Activated CD8-positive, alpha-beta T cell treated with anti-CD3 and anti-CD28 coated beads, Interleukin-2, amount 10 ng/mL, durations not matched to agents 7 days and 5 days (primary cell): ENCODE data around the gene PPIG. TPM values are rescaled to one million over a fixed set of nuclear protein-coding genes. Genes with fewer than 3 reads are reported as not detected.
"Not testable (repeated sequence)": the region's sequence is repeated elsewhere in the genome, so short reads cannot be mapped to it uniquely, and the experiment has no call there.

Experiments
- ATAC-seq: fragments of 150-1000 bp; cut with Tn5 transposase; one replicate; pipeline ENCODE4 v1.10.0; 2021; ENCODE audit warnings: moderate library complexity
- CTCF ChIA-PET: fragments of 350-600 bp; sonication (Branson Sonifier 250); formaldehyde crosslinking; loops from one replicate; lab custom pipeline; 2021; ENCODE audit warnings: antibody characterized with exemption; lab: Charles Lee
- POLR2A ChIA-PET: fragments of 350-600 bp; sonication (Branson Sonifier 250); formaldehyde crosslinking; loops from one replicate; lab custom pipeline; 2021; ENCODE audit warnings: antibody characterized with exemption; lab: Charles Lee
- DNase-seq: peaks from one replicate; pipeline ENCODE4 v3.0.0-alpha.2; 2020
- H3K27ac Mint-ChIP-seq: one replicate; pipeline ENCODE4 v1.8.0; 2021; ENCODE audit warnings: mild to moderate bottlenecking, mixed read lengths
- H3K27me3 Mint-ChIP-seq: one replicate; pipeline ENCODE4 v1.8.0; 2021; ENCODE audit warnings: low read depth, mixed read lengths
- H3K36me3 Mint-ChIP-seq: one replicate; pipeline ENCODE4 v1.8.0; 2021; ENCODE audit warnings: low read depth, mixed read lengths
- H3K4me1 Mint-ChIP-seq: one replicate; pipeline ENCODE4 v1.8.0; 2021; ENCODE audit warnings: low read depth, mixed read lengths
- H3K4me3 Mint-ChIP-seq: one replicate; pipeline ENCODE4 v1.8.0; 2021; ENCODE audit warnings: mild to moderate bottlenecking, mixed read lengths
- H3K9me3 Mint-ChIP-seq: one replicate; pipeline ENCODE4 v1.8.0; 2022; ENCODE audit warnings: mixed read lengths; ENCODE audit not compliant: insufficient read depth
- total RNA-seq, 2 experiments: library from RNA; stranded (reverse); gene quantifications; one replicate each; pipeline ENCODE4 v1.2.3, GENCODE V29; 2021

Gene PPIG
- total RNA-seq, 2 experiments from 2014 or later: 56.6 to 62.0 TPM

DNA sequence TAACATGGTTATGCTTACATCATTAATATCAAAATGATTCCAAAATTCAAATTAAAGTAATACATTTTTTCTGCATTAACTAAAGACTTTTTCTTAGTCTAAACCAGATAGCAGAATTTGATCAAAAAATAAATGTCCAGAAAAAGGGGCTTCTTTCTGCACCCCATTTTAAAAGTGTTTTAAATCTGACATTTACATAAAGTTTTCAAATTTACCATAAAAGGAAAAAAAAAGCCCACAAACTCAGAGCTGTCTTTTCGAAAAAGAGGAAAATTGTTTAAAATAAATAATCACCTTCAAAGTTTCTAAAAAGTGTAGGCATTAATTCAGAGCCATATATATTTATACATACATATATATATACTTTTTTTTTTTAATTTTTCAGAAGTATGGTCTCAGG is 12.0 kb upstream of the PPIG start:
- no peak for DNase-seq
- H3K9me3 Mint-ChIP-seq: no peaks in the 10 kb centered on the region
- H3K36me3 Mint-ChIP-seq: peaks cover 18% of the 10 kb centered on the region
- H3K4me3 Mint-ChIP-seq: no peak overlapping the region
- H3K27me3 Mint-ChIP-seq: no peaks in the 10 kb centered on the region
- ATAC-seq: no peak
- peaks cover 24% of the 10 kb centered on the region for H3K4me1 Mint-ChIP-seq
- ChIA-PET POLR2A (interaction anchor here (0.6 to 3.8 kb wide), 3 partner anchors 13 to 20 kb away, joined by 3 to 28 read pairs (median 3); partner anchors contain the start of gene PPIG), CTCF (interaction anchor here (1.2 to 1.8 kb wide), 4 partner anchors 10 to 196 kb away, joined by 3 to 4 read pairs (median 4); no protein-coding TSS in a partner anchor)
- H3K27ac Mint-ChIP-seq: no peak overlapping the region

DNA sequence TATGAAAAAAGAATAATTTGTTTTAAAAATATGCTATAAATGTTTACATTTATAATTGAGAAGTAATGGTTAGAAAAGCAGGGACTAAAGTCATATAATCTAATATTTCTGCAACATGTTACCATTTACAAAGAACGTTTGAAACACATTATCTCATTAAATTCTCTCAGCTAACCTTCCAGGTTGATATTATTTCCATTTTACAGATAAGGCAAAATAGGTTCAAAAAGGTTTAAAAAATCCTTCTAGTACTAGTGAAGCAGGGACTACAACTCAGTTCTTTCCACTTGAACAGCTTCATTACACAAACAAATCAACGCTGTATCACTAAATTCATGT is 11.4 kb upstream of the PPIG start:
- Mint-ChIP-seq H3K36me3 (peaks cover 16% of the 10 kb centered on the region), H3K9me3 (no peaks in the 10 kb centered on the region), H3K4me3 (peak overlapping the region; percentile 99), H3K27ac (peak overlapping the region; percentile 88), H3K4me1 (peaks cover 24% of the 10 kb centered on the region), H3K27me3 (peaks cover 3% of the 10 kb centered on the region)
- ATAC-seq (no peak), DNase-seq (no peak)
- ChIA-PET POLR2A (interaction anchor here (1.1 to 3.8 kb wide), 2 partner anchors 12 to 20 kb away, joined by 3 to 28 read pairs; partner anchors contain the start of gene PPIG), CTCF (interaction anchor here (1.1 to 1.8 kb wide), 6 partner anchors 9 to 221 kb away, joined by 3 to 4 read pairs (median 4); partner anchors contain the start of gene BBS5)

DNA sequence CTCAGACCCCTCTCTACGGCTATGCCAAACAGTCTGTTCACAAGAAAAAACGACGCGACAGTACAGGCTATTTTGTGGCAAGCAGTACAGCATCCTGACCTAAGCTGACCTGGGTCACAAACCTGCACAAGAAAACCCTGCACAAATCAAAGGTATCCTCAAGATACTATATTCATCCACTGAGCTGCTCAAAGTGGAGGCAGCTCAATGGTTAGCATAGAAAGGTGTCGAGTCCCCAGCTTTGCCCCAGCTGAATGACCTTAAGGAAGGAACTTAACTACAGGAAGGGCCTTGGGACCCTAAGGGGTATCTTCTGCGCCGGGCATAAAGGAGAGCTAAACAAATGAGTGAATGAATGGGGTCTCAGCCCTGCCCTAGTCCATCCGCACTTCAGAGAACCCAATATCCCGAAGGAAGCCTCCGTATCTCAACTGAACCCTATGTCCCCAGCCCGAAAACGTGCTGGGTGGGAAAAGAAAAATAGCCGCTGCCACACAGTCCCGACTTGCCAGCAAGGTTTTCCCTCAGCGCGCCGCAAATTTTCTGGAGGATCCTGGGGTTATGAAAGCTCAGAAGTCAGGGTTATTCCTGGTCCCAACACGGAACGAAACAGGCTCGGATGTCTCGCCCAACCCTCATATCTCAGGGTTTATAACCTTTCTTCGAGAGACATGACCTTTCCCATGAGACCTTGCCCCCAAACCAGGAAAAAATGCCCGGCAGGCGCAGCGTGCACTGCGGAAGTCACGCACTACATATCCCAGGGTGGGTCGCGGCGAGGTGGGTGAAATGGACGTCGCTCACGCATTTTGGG is 10.8 kb upstream of the PPIG start, which contains the start of gene FASTKD1:
FASTKD1 (minus strand) TSS at position 706 of the 814 bp plus-strand sequence. CDS start 1,836 bp downstream, outside the sequence.
- peak; percentile 92 for DNase-seq
- peaks cover 3% of the 10 kb centered on the region for H3K27me3 Mint-ChIP-seq
- POLR2A ChIA-PET: interaction anchor here (0.6 to 3.8 kb wide), 4 partner anchors 11 to 202 kb away, joined by 3 to 28 read pairs (median 3); partner anchors contain the start of gene PPIG
- peaks cover 24% of the 10 kb centered on the region for H3K4me1 Mint-ChIP-seq
- H3K36me3 Mint-ChIP-seq: peaks cover 13% of the 10 kb centered on the region
- ATAC-seq: peak; percentile 97
- H3K9me3 Mint-ChIP-seq: no peaks in the 10 kb centered on the region
- CTCF ChIA-PET: interaction anchor here (1.1 to 1.8 kb wide), 4 partner anchors 8 to 221 kb away, joined by 3 to 4 read pairs (median 4); partner anchors contain the start of gene BBS5
- H3K4me3 Mint-ChIP-seq: peak within 1 kb of the TSS; percentile 99
- peak within 1 kb of the TSS; percentile 88 for H3K27ac Mint-ChIP-seq

DNA sequence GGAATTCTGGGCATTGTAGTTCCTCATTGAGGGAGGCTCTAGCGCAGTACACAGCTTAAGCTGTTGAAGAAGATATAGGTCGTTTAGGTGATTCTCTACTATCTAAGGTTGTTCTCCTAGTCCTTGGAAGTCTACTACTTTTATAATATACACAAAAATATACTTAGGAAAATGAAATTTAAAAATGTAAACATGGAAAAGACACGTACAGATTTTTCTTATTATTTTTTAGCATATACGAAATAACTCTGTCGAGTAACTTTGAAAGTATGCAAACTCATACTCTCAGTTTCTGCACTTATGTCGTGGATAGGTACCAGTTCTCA is 10.2 kb upstream of the PPIG start:
- peak overlapping the region; percentile 88 for H3K27ac Mint-ChIP-seq

DNA sequence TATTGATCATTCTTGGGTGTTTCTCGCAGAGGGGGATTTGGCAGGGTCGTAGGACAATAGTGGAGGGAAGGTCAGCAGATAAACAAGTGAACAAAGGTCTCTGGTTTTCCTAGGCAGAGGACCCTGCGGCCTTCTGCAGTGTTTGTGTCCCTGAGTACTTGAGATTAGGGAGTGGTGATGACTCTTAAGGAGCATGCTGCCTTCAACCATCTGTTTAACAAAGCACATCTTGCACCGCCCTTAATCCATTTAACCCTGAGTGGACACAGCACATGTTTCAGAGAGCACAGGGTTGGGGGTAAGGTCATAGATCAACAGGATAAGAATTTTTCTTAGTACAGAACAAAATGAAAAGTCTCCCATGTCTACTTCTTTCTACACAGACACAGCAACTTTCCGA is 9.6 kb upstream of the PPIG start:
- H3K9me3 Mint-ChIP-seq, H3K36me3 Mint-ChIP-seq, DNase-seq, CTCF ChIA-PET, H3K27me3 Mint-ChIP-seq, H3K4me3 Mint-ChIP-seq, H3K27ac Mint-ChIP-seq, ATAC-seq: not testable (repeated sequence)
- POLR2A ChIA-PET: interaction anchor here (0.6 kb wide), 1 partner anchor 12 kb away, joined by 8 read pairs; no protein-coding TSS in a partner anchor
- H3K4me1 Mint-ChIP-seq: peaks cover 20% of the 10 kb centered on the region

More for the DNA sequence above, 10.2 kb upstream of the PPIG start:
- peak overlapping the region; percentile 99 for H3K4me3 Mint-ChIP-seq
- no peaks in the 10 kb centered on the region for H3K9me3 Mint-ChIP-seq
- CTCF ChIA-PET: interaction anchor here (1.1 kb wide), 1 partner anchor 95 kb away, joined by 3 read pairs; the partner anchor contains the start of gene BBS5
- peaks cover 7% of the 10 kb centered on the region for H3K27me3 Mint-ChIP-seq
- ATAC-seq (no peak), DNase-seq (no peak)
- POLR2A ChIA-PET: interaction anchor here (0.8 to 3.8 kb wide), 2 partner anchors 11 to 105 kb away, joined by 3 to 28 read pairs; partner anchors contain the start of gene PPIG
- peaks cover 23% of the 10 kb centered on the region for H3K4me1 Mint-ChIP-seq
- H3K36me3 Mint-ChIP-seq: peaks cover 13% of the 10 kb centered on the region

DNA sequence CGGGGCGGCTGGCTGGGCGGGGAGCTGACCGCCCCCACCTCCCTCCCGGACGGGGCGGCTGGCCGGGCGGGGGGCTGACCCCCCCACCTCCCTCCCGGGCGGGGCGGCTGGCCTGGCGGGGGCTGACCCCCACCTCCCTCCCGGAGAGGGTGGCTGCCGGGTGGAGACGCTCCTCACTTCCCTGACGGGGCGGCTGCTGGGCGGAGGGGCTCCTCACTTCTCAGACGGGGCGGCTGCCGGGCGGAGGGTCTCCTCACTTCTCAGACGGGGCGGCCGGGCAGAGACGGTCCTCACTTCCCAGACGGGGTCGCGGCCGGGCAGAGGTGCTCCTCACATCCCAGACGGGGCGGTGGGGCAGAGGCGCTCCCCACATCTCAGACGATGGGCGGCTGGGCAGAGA is 8.9 kb upstream of the PPIG start:
- H3K27ac Mint-ChIP-seq, POLR2A ChIA-PET, H3K9me3 Mint-ChIP-seq, ATAC-seq, H3K4me3 Mint-ChIP-seq, DNase-seq, H3K36me3 Mint-ChIP-seq, CTCF ChIA-PET, H3K27me3 Mint-ChIP-seq: not testable (repeated sequence)
- H3K4me1 Mint-ChIP-seq: peaks cover 14% of the 10 kb centered on the region

DNA sequence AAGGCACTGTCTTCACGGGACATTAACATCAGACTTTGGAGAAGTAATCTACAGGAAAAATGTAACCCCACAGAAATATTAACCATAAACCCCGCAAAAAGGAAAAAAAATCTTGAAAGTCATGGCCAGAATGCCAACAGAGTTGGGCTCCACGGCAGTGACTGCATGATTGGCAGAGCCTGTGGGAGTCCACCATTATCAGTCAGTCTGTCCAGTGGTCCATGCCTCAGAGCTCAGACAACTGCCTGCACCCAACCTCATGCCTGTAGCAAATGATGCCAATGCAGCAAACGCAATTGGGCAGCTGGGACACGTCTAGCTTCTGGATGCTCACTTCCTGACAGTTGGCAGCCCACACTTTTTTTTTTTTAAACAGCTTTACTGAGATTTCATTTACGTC is 5.1 kb upstream of the PPIG start:
- H3K27me3 Mint-ChIP-seq: peaks cover 7% of the 10 kb centered on the region
- CTCF ChIA-PET: no interaction called here
- H3K4me1 Mint-ChIP-seq: peaks cover 4% of the 10 kb centered on the region

DNA sequence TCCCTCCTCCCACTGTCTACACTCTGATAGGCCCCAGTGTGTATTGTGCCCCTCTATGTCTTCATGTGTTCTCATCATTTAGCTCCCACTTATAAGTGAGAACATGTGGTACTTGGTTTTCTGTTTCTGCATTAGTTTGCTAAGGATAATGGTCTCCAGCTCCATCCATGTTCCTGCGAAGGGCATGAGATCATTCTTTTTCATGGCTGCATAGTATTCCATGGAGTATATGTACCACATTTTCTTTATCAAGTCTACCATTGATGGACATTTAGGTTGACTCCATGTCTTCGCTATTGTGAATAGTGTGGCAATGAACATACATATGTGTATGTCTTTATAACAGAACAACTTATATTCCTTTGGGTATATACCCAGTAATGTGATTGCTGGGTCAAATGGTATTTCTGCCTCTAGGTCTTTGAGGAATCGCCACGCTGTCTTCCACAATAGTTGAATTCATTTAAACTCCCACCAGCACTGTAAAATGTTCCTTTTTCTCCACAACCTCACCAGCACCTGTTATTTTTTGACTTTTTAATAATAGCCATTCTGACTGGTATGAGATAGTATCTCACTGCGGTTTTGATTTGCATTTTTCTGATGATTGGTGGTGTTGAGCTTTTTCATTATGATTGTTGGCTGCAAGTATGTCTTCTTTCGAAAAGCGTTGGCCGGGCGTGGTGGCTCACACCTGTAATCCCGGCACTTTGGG is 1.4 kb upstream of the PPIG start:
- POLR2A ChIA-PET, H3K27me3 Mint-ChIP-seq, H3K4me3 Mint-ChIP-seq, DNase-seq, H3K27ac Mint-ChIP-seq, ATAC-seq: not testable (repeated sequence)
- Mint-ChIP-seq H3K9me3 (peaks cover 14% of the 10 kb centered on the region), H3K4me1 (peaks cover 23% of the 10 kb centered on the region), H3K36me3 (peaks cover 29% of the 10 kb centered on the region)
- CTCF ChIA-PET: interaction anchor here (1.6 kb wide), 1 partner anchor 10 kb away, joined by 4 read pairs; no protein-coding TSS in a partner anchor

More for the DNA sequence above, 5.1 kb upstream of the PPIG start:
- DNase-seq (no peak), ATAC-seq (no peak)
- H3K9me3 Mint-ChIP-seq: peaks cover 12% of the 10 kb centered on the region
- H3K27ac Mint-ChIP-seq: no peak overlapping the region
- H3K36me3 Mint-ChIP-seq: peaks cover 10% of the 10 kb centered on the region
- POLR2A ChIA-PET: no interaction called here
- no peak overlapping the region for H3K4me3 Mint-ChIP-seq

DNA sequence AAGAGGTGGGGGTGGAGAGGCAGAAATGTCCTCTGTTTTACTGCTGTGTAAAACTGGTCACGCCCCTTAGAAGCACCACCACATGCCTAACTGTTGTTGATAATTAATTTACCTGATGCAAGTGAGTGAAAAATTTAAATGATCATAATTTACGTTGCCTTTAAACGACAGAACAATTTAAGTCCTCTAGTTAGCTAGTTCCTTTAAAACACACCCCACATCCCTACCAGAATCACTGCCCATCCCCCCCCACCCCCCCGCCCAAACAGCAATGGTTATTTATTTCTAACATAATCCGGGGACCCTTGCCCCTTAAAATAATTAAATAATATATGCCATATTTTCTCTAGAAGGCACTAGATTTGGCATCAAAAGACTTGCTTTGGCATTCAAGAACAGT is 633 bp upstream of the PPIG start:
- peak overlapping the region; percentile 100 for H3K27ac Mint-ChIP-seq

DNA sequence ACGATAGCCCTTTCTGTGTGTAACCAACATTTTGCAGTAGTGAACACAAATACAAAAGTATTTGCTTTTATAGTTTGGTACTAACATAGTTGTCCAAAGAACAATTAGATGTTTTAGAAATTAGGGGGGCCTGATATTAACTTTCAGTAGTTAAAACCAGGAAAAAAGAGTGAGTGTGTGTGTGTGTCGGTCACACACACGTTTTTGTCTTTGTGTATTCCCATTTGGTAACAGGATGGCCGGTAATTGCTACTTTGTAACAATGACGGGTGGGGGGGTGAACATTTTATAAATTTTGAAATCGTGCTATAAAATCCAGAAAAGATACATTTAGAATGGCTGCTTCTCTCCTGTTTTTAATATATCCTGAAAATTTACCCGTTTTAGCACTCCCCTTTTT is 1.5 kb downstream of the PPIG start:
- Mint-ChIP-seq H3K9me3 (peaks cover 14% of the 10 kb centered on the region), H3K27ac (peak overlapping the region; percentile 100), H3K36me3 (peaks cover 42% of the 10 kb centered on the region), H3K27me3 (no peaks in the 10 kb centered on the region), H3K4me1 (peaks cover 38% of the 10 kb centered on the region), H3K4me3 (peak overlapping the region; percentile 99)
- DNase-seq (no peak), ATAC-seq (no peak)
- ChIA-PET CTCF (interaction anchor here (0.8 kb wide), 1 partner anchor 20 kb away, joined by 3 read pairs; no protein-coding TSS in a partner anchor), POLR2A (interaction anchor here (1.2 to 2.8 kb wide), 2 partner anchors 13 to 23 kb away, joined by 4 to 28 read pairs; partner anchors contain the start of gene FASTKD1)

More for the DNA sequence above, 633 bp upstream of the PPIG start:
- H3K4me1 Mint-ChIP-seq: peaks cover 25% of the 10 kb centered on the region
- H3K27me3 Mint-ChIP-seq: peaks cover 4% of the 10 kb centered on the region
- H3K36me3 Mint-ChIP-seq: peaks cover 31% of the 10 kb centered on the region
- ChIA-PET CTCF (no interaction called here), POLR2A (interaction anchor here (2.8 kb wide), 1 partner anchor 11 kb away, joined by 28 read pairs; the partner anchor contains the start of gene FASTKD1)
- peaks cover 14% of the 10 kb centered on the region for H3K9me3 Mint-ChIP-seq
- no peak for DNase-seq
- no peak for ATAC-seq
- peak overlapping the region; percentile 99 for H3K4me3 Mint-ChIP-seq

DNA sequence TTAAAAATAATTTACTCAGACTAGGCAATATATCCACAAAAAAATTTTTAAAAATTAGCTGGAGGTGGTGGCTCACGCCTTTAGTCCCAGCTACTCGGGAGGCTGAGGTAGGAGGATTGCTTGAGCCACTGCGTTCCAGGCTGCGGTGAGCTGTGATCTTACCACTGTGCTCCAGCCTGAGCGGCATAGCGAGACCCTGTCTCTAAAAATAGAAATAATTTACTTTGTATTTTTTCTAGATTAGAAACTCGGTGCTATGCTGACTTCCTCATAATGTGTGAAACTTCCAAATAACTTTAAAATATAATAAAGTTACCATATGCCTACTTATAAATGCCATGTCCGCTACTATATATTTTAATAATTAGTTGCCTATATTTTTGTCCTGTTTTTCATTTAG is 6.7 kb downstream of the PPIG start:
- Mint-ChIP-seq H3K4me1 (peaks cover 29% of the 10 kb centered on the region), H3K4me3 (no peak overlapping the region), H3K27ac (no peak overlapping the region), H3K9me3 (no peaks in the 10 kb centered on the region), H3K36me3 (peaks cover 28% of the 10 kb centered on the region), H3K27me3 (no peaks in the 10 kb centered on the region)
- DNase-seq: no peak
- CTCF ChIA-PET: no interaction called here
- no peak for ATAC-seq
- POLR2A ChIA-PET: no interaction called here
